Nephron progenitor cell (in vitro differentiated cells): ENCODE data around the gene POLN.
A peak's percentile ranks its signal among the peaks of the same experiment; 100 is the strongest.
"Not testable (repeated sequence)": the region's sequence is repeated elsewhere in the genome, so short reads cannot be mapped to it uniquely, and the experiment has no call there.

Source experiments
- DNase-seq: peaks from one replicate; pipeline ENCODE4 v3.0.0; 2021
- H3K27ac Mint-ChIP-seq: 2 replicates; pipeline ENCODE4 v1.8.0; 2021; ENCODE audit warnings: mild to moderate bottlenecking, moderate library complexity, mixed read lengths
- H3K27me3 Mint-ChIP-seq: 2 replicates; pipeline ENCODE4 v1.8.0; 2021; ENCODE audit warnings: mild to moderate bottlenecking, low read depth, mixed read lengths; ENCODE audit not compliant: poor library complexity
- H3K36me3 Mint-ChIP-seq: 2 replicates; pipeline ENCODE4 v1.8.0; 2021; ENCODE audit warnings: low read depth, mixed read lengths
- H3K4me1 Mint-ChIP-seq: 2 replicates; pipeline ENCODE4 v1.8.0; 2021; ENCODE audit warnings: mixed read lengths
- H3K4me3 Mint-ChIP-seq: 2 replicates; pipeline ENCODE4 v1.8.0; 2021; ENCODE audit warnings: mild to moderate bottlenecking, moderate library complexity, mixed read lengths
- H3K9me3 Mint-ChIP-seq: 2 replicates; pipeline ENCODE4 v1.8.0; 2021; ENCODE audit warnings: mild to moderate bottlenecking, moderate library complexity, mixed read lengths
- TF ChIP-seq, protein P1 (sequence below): fragments of 200-600 bp; sonication (generic); IDR thresholded peaks from 2 replicates; pipeline ENCODE4 v1.5.0; 2021; ENCODE audit warnings: antibody characterized with exemption

The POLN gene

DNA sequence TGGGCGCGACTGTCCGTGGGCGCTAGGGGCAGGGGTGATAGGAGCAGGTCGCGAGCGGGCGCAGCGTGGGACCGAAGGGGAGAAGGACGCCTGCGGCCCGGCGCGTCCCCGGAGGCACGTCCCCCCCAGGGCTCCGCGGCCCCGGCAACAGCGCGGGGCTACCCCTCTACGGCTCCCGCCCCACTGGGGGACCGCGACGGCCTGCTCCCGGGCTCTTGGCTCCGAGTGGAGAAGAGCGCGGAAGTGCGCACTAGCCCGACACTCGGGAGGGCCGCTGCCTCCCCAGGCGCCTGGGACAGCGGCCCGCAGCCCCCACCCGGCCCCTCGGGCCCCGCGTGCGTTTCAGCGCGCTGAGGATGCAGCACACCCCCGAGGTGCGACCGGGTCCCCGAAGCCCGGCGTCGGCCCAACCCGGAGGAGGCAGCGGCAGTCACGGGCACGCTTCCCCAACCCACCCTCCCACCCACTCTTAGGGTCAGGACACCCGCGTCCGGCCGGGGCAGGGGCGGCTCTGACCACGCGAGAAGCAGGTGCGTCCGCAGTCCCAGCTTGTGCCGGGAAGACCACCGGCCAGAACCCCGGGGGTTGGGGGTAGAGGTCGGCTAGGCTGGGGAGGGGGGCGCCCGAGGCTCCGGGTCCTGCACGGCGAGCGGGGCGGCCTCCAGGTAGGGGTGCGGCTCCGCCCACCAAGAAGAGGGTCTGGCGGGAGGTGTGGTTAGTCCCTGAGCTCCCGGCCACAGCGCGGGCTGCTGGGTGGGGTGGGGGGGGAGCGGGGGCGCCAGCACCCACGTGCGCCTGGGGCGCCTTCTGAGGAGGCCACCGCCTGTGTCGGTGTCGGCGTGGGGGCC is 201.3 kb downstream of the POLN start:
- Mint-ChIP-seq H3K9me3 (peaks cover 5% of the 10 kb centered on the region), H3K4me1 (peaks cover 5% of the 10 kb centered on the region), H3K4me3 (peak overlapping the region; percentile 75), H3K27me3 (peaks cover 61% of the 10 kb centered on the region), H3K36me3 (no peaks in the 10 kb centered on the region), H3K27ac (no peak overlapping the region)
- no peak for DNase-seq
- TF ChIP-seq, protein P1, sequence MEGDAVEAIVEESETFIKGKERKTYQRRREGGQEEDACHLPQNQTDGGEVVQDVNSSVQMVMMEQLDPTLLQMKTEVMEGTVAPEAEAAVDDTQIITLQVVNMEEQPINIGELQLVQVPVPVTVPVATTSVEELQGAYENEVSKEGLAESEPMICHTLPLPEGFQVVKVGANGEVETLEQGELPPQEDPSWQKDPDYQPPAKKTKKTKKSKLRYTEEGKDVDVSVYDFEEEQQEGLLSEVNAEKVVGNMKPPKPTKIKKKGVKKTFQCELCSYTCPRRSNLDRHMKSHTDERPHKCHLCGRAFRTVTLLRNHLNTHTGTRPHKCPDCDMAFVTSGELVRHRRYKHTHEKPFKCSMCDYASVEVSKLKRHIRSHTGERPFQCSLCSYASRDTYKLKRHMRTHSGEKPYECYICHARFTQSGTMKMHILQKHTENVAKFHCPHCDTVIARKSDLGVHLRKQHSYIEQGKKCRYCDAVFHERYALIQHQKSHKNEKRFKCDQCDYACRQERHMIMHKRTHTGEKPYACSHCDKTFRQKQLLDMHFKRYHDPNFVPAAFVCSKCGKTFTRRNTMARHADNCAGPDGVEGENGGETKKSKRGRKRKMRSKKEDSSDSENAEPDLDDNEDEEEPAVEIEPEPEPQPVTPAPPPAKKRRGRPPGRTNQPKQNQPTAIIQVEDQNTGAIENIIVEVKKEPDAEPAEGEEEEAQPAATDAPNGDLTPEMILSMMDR, result no peak

DNA sequence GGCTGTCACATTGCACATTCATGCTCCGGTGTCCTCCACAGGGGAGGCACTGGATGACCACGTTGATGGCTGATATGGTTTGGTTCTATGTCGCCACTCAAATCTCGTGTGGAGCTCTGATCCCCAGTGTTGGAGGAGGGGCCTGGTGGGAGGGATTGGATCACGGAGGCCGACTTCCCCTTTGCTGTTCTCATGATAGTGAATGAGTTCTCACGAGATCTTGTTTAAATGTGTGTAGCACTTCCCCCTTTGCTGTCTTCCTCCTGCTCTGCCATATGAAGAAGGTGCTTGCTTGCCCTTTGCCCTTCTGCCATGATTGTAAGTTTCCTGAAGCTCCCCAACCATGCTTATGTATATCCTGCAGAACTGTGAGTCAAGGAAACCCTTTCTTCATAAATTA is 205.1 kb downstream of the POLN start:
- peaks cover 5% of the 10 kb centered on the region for H3K4me1 Mint-ChIP-seq
- no peak overlapping the region for H3K4me3 Mint-ChIP-seq
- TF ChIP-seq, protein P1, result no peak
- H3K27me3 Mint-ChIP-seq, result peaks cover 78% of the 10 kb centered on the region
- H3K27ac Mint-ChIP-seq, result peak overlapping the region; percentile 17
- DNase-seq, result no peak
- no peaks in the 10 kb centered on the region for H3K36me3 Mint-ChIP-seq
- peaks cover 11% of the 10 kb centered on the region for H3K9me3 Mint-ChIP-seq

DNA sequence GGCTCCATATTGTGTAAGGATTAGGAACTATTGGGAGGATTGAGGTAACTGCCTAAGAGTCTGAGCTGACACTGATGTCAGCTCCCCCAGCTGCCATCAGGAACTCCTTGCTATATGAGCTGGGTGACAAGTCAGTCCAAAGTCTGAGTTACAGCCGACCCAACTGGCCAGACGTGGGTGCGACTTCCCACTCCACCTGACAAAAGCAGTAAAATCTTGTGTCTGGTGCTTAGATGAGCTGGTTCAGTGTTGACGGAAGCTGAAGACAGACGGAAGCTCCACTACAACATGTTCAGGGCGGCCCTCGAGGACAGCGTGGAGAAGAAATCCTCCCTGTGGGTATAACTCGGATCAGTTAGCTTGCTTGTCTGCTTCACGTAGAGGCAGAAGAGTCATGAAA is 205.6 kb downstream of the POLN start:
- Mint-ChIP-seq H3K4me3 (no peak overlapping the region), H3K36me3 (no peaks in the 10 kb centered on the region), H3K4me1 (peaks cover 5% of the 10 kb centered on the region), H3K27me3 (peaks cover 75% of the 10 kb centered on the region), H3K27ac (no peak overlapping the region), H3K9me3 (peaks cover 12% of the 10 kb centered on the region)
- no peak for DNase-seq
- TF ChIP-seq, protein P1, result no peak

DNA sequence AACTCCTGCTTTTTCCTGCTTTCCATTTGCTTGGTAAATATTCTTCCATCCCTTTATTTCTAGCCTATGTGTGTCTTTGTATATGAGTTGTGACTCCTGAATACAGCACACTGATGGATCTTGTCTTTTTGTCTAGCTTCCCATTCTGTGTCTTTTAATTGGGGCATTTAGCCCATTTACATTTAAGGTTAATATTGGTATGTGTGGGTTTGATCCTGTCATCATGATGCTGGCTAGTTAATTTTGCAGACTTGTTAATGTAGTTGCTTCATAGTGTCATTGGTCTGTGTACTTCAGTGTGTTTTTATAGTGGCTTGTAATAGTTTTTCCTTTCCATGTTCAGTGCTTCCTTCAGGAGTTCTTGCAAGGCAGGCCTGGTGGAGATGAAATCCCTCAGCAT is 210.8 kb downstream of the POLN start:
- DNase-seq, H3K4me1 Mint-ChIP-seq, H3K36me3 Mint-ChIP-seq, H3K4me3 Mint-ChIP-seq, H3K27ac Mint-ChIP-seq: not testable (repeated sequence)
- H3K9me3 Mint-ChIP-seq, result peaks cover 41% of the 10 kb centered on the region
- H3K27me3 Mint-ChIP-seq, result peaks cover 79% of the 10 kb centered on the region

DNA sequence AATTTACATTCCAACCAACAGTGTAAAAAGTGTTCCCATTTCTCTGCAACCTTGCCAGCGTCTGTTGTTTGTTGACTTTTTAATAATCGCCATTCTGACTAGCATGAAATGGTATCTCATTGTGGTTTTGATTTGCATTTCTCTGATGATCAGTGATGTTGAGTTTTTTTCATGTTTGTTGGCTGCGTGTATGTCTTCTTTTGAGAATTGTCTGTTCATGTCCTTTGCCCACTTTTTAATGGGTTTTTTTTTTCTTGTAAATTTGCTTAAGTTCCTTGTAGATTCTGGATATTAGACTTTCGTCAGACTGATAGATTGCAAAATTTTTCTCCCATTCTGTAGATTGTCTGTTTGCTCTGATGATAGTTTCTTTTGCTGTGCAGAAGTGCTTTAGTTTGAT is 214.8 kb downstream of the POLN start:
- H3K27ac Mint-ChIP-seq, H3K4me1 Mint-ChIP-seq, H3K4me3 Mint-ChIP-seq, DNase-seq, H3K36me3 Mint-ChIP-seq: not testable (repeated sequence)
- Mint-ChIP-seq H3K9me3 (peaks cover 54% of the 10 kb centered on the region), H3K27me3 (peaks cover 69% of the 10 kb centered on the region)

DNA sequence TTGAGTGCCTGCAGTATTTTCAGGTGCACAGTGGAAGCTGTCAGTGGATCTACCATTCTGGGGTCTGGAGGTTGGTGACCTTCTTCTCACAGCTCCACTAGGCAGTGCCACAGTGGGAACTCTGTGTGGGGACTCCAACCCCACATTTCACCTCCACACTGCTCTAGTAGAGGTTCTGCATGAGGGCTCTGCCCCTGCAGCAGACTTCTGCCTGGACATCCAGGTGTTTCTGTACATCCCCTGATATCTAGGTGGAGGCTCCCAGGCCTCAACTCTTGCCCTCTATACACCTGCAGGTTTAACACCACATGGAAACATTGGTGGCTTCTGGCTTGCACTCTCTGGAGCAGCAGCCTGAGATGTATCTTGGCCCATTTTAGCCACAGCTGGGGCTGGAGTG is 216.1 kb downstream of the POLN start:
- DNase-seq, result no peak
- TF ChIP-seq, protein P1, result no peak
- Mint-ChIP-seq H3K9me3 (peaks cover 50% of the 10 kb centered on the region), H3K36me3 (no peaks in the 10 kb centered on the region), H3K27ac (no peak overlapping the region), H3K4me3 (no peak overlapping the region), H3K4me1 (peaks cover 15% of the 10 kb centered on the region), H3K27me3 (peaks cover 67% of the 10 kb centered on the region)

DNA sequence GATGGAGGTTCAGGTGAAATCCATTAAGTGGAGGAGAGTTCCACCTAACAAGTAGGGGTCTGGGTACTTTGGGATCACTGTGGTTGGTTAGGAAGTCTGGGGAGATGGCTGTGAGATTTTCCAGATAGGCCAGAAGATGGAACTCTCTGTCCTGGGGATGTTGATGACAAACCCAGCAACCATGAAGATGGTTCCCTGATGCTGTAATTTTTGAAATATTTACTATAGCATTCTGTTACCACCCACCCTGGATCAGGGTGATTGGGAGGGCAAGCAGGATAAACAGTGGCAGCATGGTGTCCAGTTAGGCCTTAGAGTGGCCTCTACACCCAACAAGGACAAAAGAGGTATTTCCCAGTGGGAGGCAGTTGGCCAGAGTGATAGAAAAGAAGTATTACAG is 217.2 kb downstream of the POLN start:
- H3K36me3 Mint-ChIP-seq, result no peaks in the 10 kb centered on the region
- H3K9me3 Mint-ChIP-seq, result peaks cover 49% of the 10 kb centered on the region
- TF ChIP-seq, protein P1, result no peak
- H3K4me1 Mint-ChIP-seq, result peaks cover 15% of the 10 kb centered on the region
- no peak overlapping the region for H3K27ac Mint-ChIP-seq
- DNase-seq, result no peak
- H3K4me3 Mint-ChIP-seq, result no peak overlapping the region
- peaks cover 59% of the 10 kb centered on the region for H3K27me3 Mint-ChIP-seq
